ENCODE results near the gene LCN12. TPM values are rescaled to one million over a fixed set of nuclear protein-coding genes. Genes with fewer than 3 reads are reported as not detected.

The LCN12 gene
- total RNA-seq, 1 experiment from 2014 or later, result 4.2 TPM

GRCh38 chr9:136977649-136978072 is 25.6 kb downstream of the LCN12 start (continued):
- TF ChIP-seq CBX3 (IDR thresholded peaks at IDR 0.05; ENCODE audit: low read depth), result no peak
- TF ChIP-seq FOSL1 (IDR thresholded peaks at IDR 0.05; ENCODE audit: low read depth), result no peak
- no peak for TF ChIP-seq SIN3A (IDR thresholded peaks at IDR 0.05; ENCODE audit: low read depth)
- TF ChIP-seq ATF3 (IDR thresholded peaks at IDR 0.05), result no peak

DNA sequence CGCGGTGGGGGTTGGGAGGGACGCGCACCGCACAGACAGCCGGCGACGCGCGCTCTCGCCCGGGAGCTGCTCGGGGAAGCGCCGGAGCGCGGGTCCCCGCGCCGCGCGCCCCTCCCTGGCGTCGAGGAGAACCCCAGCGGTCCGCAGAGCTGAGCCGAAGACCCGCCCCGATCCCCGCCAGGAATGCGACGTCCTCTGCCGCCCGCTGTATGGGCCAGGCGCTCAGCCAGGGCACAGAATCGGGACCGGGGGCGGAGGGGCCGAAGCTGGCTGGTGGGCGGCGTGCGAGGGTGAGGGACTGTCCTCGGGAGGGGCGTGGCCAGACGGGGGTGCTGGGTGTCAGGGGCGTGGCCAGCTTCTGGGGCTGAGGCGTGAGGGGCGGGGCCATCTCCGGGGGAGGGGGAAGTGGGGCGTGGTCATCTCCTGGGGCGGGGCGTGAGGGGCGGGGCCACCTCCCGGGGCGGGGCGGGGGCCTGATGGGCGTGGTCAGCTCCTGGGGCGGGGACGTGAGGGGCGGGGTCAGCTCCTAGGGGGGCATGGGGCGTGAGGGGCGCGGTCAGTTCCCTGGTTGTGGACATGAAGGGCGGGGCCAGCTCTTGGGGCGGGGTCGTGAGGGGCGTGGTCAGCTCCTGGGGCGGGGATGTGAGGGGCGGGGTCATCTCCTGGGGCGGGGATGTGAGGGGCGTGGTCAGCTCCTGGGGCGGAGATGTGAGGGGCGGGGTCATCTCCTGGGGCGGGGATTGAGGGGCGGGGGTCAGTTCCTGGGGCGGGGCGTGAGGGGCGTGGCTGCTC is 26.2 kb downstream of the LCN12 start:
- peak overlapping the region; percentile 40; the same call in 1 of the 2 replicates for H3K9ac ChIP-seq (ENCODE audit: low read length)
- no peaks in the 10 kb centered on the region for H3K9me3 ChIP-seq (ENCODE audit: control insufficient read depth in 1 of 2, insufficient read depth in 1 of 2, low read depth in 1 of 2, low read length in 2 of 2)
- intact Hi-C loops (cut with micrococcal nuclease), result no loop called here
- no peaks in the 10 kb centered on the region for H4K20me1 ChIP-seq (ENCODE audit: insufficient read depth)
- no peaks in the 10 kb centered on the region for H3K9me2 ChIP-seq (ENCODE audit: insufficient read depth)
- no peaks in the 10 kb centered on the region for H3K27me3 ChIP-seq (ENCODE audit: insufficient read depth, low read length)
- POLR2A ChIA-PET, result interaction anchor here (0.6 to 1.4 kb wide), 5 partner anchors 9 to 481 kb away, joined by 3 to 6 read pairs (median 5); partner anchors contain the start of genes ENTPD2 and PAXX
- no TSS peak for BruUV-seq (replicated peaks)
- peak overlapping the region; percentile 24 to 46; a peak in 3 of 4 replicates for H3K4me3 ChIP-seq (replicated peaks in 1 of 2; ENCODE audit: low read depth in 1 of 2, low read length in 2 of 2)
- peaks cover 2 to 32% of the 10 kb centered on the region in 2 experiments; a peak in 3 of 4 replicates for H3K4me1 ChIP-seq (ENCODE audit: control insufficient read depth in 1 of 2, insufficient read depth in 2 of 2, low read length in 2 of 2)
- H3K27ac ChIP-seq (ENCODE audit: low read depth, low read length), result peak overlapping the region; percentile 51; the same call in 1 of the 2 replicates
- no peaks in the 10 kb centered on the region for H3K79me2 ChIP-seq (ENCODE audit: insufficient read depth, low read length)
- no peaks in the 10 kb centered on the region for H3K36me3 ChIP-seq (ENCODE audit: control insufficient read depth in 1 of 2, insufficient read depth in 2 of 2, low read length in 2 of 2)
- DNase-seq (ENCODE audit: low read depth, low spot score) (no peak), ATAC-seq (peak; percentile 63)
- CTCF ChIA-PET, result interaction anchor here (0.6 to 3.0 kb wide), 8 partner anchors 12 to 137 kb away, joined by 3 to 11 read pairs (median 4); no protein-coding TSS in a partner anchor
- RAD21 ChIA-PET (ENCODE audit: low non-redundant PET in 1 of 2, low total read pairs in 2 of 2, uncharacterized antibody in 2 of 2, unreplicated experiment in 2 of 2), result no interaction called here
- peak overlapping the region; percentile 67 for H3K4me2 ChIP-seq (ENCODE audit: low read length)
- no peak overlapping the region for H2AFZ ChIP-seq (ENCODE audit: low read depth, low read length, poor library complexity, severe bottlenecking)
- TF ChIP-seq RAD21 (IDR thresholded peaks at IDR 0.05; ENCODE audit: low read depth) (no peak), EZH2phosphoT487 (IDR thresholded peaks at IDR 0.05; ENCODE audit: borderline replicate concordance) (no peak), ZBTB33 (IDR thresholded peaks at IDR 0.05; ENCODE audit: extremely low read depth, insufficient replicate concordance, low read length) (no peak), REST (IDR thresholded peaks at IDR 0.05; ENCODE audit: low read depth) (no peak), EZH2 (IDR thresholded peaks at IDR 0.05) (no peak), SRF (IDR thresholded peaks at IDR 0.05; ENCODE audit: low read depth) (no peak), JUND (IDR thresholded peaks at IDR 0.05) (no peak), ATF3 (IDR thresholded peaks at IDR 0.05) (no peak), POLR2AphosphoS5 (IDR thresholded peaks at IDR 0.05; ENCODE audit: low read depth, low read length) (no peak), ELF1 (IDR thresholded peaks at IDR 0.05; ENCODE audit: borderline replicate concordance, low read depth) (no peak), MAX (IDR thresholded peaks at IDR 0.05) (no peak)
- TF ChIP-seq, protein P1, sequence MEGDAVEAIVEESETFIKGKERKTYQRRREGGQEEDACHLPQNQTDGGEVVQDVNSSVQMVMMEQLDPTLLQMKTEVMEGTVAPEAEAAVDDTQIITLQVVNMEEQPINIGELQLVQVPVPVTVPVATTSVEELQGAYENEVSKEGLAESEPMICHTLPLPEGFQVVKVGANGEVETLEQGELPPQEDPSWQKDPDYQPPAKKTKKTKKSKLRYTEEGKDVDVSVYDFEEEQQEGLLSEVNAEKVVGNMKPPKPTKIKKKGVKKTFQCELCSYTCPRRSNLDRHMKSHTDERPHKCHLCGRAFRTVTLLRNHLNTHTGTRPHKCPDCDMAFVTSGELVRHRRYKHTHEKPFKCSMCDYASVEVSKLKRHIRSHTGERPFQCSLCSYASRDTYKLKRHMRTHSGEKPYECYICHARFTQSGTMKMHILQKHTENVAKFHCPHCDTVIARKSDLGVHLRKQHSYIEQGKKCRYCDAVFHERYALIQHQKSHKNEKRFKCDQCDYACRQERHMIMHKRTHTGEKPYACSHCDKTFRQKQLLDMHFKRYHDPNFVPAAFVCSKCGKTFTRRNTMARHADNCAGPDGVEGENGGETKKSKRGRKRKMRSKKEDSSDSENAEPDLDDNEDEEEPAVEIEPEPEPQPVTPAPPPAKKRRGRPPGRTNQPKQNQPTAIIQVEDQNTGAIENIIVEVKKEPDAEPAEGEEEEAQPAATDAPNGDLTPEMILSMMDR (IDR thresholded peaks at IDR 0.05 in 2 of 3, conservative IDR thresholded peaks at IDR 0.05 in 1 of 3; ENCODE audit: borderline replicate concordance in 1 of 3, insufficient read depth in 1 of 3, low read depth in 2 of 3, low read length in 2 of 3), result no peak
